HFF-Myc (cell line): ENCODE measurements around the gene ANAPC16.
"Not testable (repeated sequence)": the region's sequence is repeated elsewhere in the genome, so short reads cannot be mapped to it uniquely, and the experiment has no call there.

Source experiments
- DNase-seq: peaks from one replicate; pipeline ENCODE4 v3.0.0-alpha.2; 2011; ENCODE audit warnings: low read depth; ENCODE audit errors: extremely low read depth
- H3K4me3 ChIP-seq: replicated peaks from 2 replicates; pipeline ENCODE4 v1.5.1; 2011; ENCODE audit warnings: low read depth, mild to moderate bottlenecking, control low read depth, low read length
- CTCF ChIP-seq: IDR thresholded peaks from 2 replicates; pipeline ENCODE4 v1.5.1; 2012; ENCODE audit warnings: mild to moderate bottlenecking, low read depth, low read length, control low read depth; ENCODE audit errors: missing control alignments

The ANAPC16 gene

DNA sequence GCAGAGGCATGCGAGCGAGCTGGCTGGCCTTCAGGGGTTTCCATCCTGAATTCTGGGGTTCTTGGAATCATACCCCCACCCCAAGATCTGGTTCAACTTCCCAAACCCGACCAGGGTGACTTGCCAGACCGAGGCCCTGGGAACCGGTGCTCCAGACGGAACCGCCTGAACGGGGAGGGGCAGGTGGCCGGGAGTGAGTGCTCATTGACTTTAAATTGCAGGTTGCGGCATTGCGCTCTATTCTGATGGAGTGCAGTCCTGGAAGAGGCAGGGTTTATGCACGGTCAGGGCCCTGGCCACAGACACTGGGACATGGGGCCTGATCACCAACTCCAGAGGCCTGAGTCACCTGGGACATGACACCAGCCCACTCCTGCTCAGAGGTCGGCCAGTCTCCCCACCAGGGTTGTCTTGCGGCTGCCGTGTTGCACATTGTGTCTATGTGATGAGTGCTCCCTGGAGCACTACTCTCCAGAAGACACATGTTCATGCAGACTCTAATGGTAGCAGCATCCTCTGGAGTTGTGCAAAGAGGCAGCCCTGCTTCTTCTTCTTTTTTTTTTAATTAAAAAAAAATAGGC, 52.1 kb downstream of the ANAPC16 start:
- no peak for TF ChIP-seq CTCF
- H3K4me3 ChIP-seq, result no peak overlapping the region
- DNase-seq, result no peak

DNA sequence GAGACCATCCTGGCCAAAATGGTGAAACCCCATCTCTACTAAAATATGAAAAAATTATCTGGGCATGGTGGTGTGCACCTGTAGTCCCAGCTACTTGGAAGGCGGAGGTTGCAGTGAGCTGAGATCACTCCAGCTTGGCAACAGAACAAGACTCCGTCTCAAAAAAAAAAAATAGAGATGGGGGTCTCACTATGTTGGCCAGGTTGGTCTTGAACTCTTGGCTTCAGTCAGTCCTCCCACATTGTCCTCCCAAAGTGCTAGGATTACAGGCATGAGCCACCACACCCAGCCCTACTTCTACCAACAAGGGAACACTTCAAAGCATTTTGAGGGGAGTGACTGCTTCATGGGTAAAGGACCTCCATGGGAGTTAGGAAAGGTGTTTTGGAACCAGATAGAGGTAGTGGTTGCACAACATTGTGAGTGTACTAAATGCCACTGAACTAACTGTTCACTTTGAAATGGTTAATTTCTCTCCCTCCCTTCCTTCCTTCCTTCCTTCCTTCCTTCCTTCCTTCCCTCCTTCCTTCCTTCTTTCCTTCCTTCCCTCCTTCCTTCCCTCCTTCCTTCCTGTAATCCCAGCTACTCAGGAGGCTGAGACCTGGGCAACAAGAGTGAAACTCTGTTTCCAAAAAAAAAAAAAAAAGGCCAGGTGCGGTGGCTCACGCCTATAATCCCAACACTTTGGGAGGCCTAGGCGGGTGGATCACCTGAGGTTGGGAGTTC, 52.8 kb downstream of the ANAPC16 start:
- H3K4me3 ChIP-seq, DNase-seq: not testable (repeated sequence)

DNA sequence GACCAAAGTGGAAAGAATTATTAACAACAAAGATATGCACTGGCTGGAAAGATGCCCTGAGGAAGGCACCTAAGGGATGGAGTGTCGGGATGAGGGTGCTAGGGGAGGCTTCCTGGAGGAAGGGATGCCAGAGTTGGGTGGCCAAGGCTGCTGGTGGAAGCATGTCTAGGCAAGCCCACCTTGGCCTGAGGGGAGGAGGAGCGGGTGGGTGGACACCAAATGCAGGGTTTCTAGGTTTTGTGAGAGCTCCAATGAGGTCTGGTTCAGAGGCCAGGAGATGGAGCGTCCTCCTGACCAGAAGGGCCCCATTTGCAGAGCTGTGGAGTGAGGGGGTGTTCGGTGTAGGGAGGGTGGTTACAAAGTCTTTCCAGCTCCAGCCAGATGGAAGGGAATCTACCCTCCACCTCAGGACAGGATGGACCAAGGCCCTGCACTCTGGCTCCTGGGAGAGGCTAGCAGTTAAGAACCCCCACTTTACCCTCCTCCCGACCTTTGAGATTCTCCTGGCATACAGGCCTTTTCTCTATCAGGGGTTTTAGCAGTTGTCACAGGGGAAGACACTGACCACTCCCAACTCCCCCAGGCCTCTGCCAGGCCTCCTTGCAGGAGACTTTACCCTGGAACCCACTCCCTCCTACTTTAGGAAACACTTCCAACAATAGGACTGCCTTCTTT, 54.9 kb downstream of the ANAPC16 start:
- DNase-seq, result no peak
- TF ChIP-seq CTCF, result no peak
- no peak overlapping the region for H3K4me3 ChIP-seq

DNA sequence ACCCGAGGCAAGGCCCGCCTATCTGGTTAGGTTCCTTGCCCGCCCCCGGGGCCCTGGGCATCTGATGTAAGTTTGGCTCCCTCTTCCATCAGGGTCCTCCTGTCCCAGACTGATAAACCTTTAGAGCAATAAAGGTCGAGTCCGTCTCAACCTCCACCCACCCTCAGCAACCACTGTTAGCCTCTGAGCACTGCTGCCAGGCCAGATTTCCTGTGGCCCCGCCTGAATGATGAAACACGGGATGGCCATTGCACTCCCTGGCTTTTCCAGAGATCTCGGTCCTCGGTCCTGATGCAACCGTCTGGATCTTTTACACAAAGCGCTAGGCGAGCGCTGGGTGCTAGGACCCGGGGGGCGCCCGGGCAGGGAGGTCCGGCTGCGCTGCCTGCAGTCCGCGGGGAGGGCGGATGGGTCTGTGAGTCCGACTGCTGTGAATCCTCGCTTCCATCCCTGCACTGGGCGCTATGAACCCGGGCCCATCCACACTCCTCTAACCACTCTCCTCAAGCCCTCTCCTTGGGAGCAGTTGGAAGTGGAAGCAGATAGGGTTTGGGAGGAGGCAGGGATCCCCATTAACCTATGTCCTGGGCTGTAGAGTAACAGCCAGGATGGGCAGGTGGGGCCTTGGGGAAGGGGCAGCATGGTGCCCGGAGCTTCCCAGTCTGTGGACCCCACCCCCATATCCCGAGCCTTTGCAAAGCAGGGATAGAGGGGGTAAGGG, 57.0 kb downstream of the ANAPC16 start:
- TF ChIP-seq CTCF, result no peak
- H3K4me3 ChIP-seq, result peak overlapping the region; percentile 97
- DNase-seq, result peak; percentile 74

DNA sequence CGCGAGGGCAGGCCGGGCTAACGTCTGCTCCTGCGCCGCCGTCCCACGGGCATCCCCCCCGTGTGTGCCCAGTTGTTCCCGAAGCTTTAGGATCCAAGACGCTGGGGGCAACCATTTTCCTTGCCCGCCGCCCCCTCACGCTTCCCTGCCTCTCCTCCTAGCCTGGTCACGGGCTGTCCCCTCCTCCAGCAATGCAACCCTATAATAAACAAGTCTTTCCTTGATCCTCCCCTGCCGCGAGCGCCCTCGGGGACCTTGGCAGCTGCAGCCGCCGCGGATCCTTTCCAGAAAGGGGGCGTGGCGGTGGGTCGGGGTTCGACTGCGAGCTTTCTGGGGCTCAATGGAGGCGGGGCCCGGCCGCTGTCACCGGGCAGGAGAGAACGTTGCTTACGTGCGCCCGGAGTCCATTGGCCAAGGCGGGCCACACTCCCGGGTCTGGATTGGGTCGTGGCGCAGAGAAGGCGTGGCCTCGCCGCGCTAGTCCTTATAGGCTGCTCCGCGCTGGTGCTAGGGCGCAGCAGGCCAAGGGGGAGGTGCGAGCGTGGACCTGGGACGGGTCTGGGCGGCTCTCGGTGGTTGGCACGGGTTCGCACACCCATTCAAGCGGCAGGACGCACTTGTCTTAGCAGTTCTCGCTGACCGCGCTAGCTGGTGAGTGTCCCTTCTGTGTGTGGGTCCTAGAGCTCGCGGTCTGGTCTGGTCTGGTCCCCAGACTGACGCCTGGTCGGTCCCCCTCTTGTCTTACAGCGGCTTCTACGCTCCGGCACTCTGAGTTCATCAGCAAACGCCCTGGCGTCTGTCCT, 57.8 kb downstream of the ANAPC16 start, which contains the start of gene DDIT4:
Gene DDIT4, plus strand, starts transcription at position 515 of the 803 bp plus-strand sequence. CDS start 293 bp downstream, outside the sequence.
- no peak for TF ChIP-seq CTCF
- H3K4me3 ChIP-seq, result peak within 1 kb of the TSS; percentile 97
- peak; percentile 95 for DNase-seq

DNA sequence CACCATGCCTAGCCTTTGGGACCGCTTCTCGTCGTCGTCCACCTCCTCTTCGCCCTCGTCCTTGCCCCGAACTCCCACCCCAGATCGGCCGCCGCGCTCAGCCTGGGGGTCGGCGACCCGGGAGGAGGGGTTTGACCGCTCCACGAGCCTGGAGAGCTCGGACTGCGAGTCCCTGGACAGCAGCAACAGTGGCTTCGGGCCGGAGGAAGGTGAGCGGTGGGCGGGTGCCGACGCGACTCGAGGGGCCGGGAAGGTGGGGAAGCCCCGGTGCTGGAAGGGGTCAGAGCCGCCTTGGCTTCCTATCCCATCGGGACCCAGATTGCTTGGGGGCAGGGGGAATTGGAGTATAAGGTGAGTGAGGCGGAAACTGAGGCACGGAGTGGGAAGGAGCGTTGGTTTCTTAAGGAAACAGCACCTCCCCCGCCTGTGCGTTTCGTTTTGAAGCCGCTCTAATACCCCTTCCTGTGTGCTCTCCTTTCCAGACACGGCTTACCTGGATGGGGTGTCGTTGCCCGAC, 58.5 kb downstream of the ANAPC16 start:
- no peak for DNase-seq
- no peak for TF ChIP-seq CTCF
- peak overlapping the region; percentile 97 for H3K4me3 ChIP-seq
